Measurements from ENCODE around the gene EIF4A2.

GRCh38 chr3:186779204-186779603 lies 4.2 kb upstream of the EIF4A2 start:
- TF ChIP-seq CTCF (IDR thresholded peaks at IDR 0.05): no peak
- no peak for TF ChIP-seq EP300 (IDR thresholded peaks at IDR 0.05; ENCODE audit: low read depth)
- TF ChIP-seq POLR2A (IDR thresholded peaks at IDR 0.05): no peak
- TF ChIP-seq POLR2AphosphoS5 (IDR thresholded peaks at IDR 0.05): no peak
